Ascending aorta (tissue), 2 donors: ENCODE results near the gene ADCY9. TPM values are rescaled to one million over a fixed set of nuclear protein-coding genes. Genes with fewer than 3 reads are reported as not detected.
A peak's percentile ranks its signal among the peaks of the same experiment; 100 is the strongest.

Experiments used
- DNase-seq, 2 donors: peaks; one replicate each; pipeline ENCODE4 v3.0.0-alpha.2; 2019; ENCODE audit warnings: low spot score in 2 of 2
- H3K27ac ChIP-seq, 2 donors: fragments of 200-600 bp; sonication (generic); one replicate each; pipeline ENCODE4 v1.5.1; 2016 to 2017; ENCODE audit warnings: mild to moderate bottlenecking in 1 of 2
- H3K27me3 ChIP-seq: fragments of 200-600 bp; sonication (generic); one replicate; pipeline ENCODE4 v1.5.1; 2017
- H3K36me3 ChIP-seq, 2 donors: fragments of 200-600 bp; sonication (generic); one replicate each; pipeline ENCODE4 v1.5.1; 2016
- H3K4me1 ChIP-seq, 2 donors: fragments of 200-600 bp; sonication (generic); one replicate each; pipeline ENCODE4 v1.5.1; 2016 to 2017; ENCODE audit warnings: mild to moderate bottlenecking in 1 of 2
- H3K4me3 ChIP-seq, 2 donors: fragments of 200-600 bp; sonication (generic); one replicate each; pipeline ENCODE4 v1.5.1; 2016 to 2017; ENCODE audit warnings: mild to moderate bottlenecking in 1 of 2
- H3K9me3 ChIP-seq, 2 donors: fragments of 200-600 bp; sonication (generic); one replicate each; pipeline ENCODE4 v1.5.1; 2016
- intact Hi-C: fragments of 100-400 bp; cut with DNase I; formaldehyde crosslinking; loops from one replicate; pipeline ENCODE4 v1.15.1; 2023
- total RNA-seq: library from RNA; depleted of rRNA; stranded (reverse); fragments of >200 nt; gene quantifications from one replicate; pipeline ENCODE4 v1.1.0, GENCODE V29; 2016
- TF ChIP-seq, protein P1 (sequence below), 3 experiments: fragments of 200-600 bp in 2 of 3; fragments of 450-650 bp in 1 of 3; sonication (generic) in 2 of 3; IDR thresholded peaks; one replicate each; pipeline ENCODE4 v1.5.1; 2016 to 2019; ENCODE audit warnings: antibody characterized with exemption in 3 of 3, mild to moderate bottlenecking in 1 of 3, moderate library complexity in 1 of 3

The ADCY9 gene
- total RNA-seq, 1 donor from 2014 or later = 49.7 TPM

GRCh38 chr16:3959148-3959547, 157.1 kb downstream of the ADCY9 start:
- Histone ChIP-seq H3K4me3 (no peak overlapping the region), H3K27ac (no peak overlapping the region)
- intact Hi-C loops = no loop called here

GRCh38 chr16:3957344-3957980, 158.8 kb downstream of the ADCY9 start:
- Histone ChIP-seq H3K27ac (no peak overlapping the region), H3K27me3 (no peaks in the 10 kb centered on the region), H3K9me3 (no peaks in the 10 kb centered on the region), H3K36me3 (no peaks in the 10 kb centered on the region), H3K4me1 (peaks cover 0 to 20% of the 10 kb centered on the region in 2 donors), H3K4me3 (no peak overlapping the region)
- no peak for DNase-seq
- intact Hi-C loops = no loop called here
- TF ChIP-seq, protein P1, sequence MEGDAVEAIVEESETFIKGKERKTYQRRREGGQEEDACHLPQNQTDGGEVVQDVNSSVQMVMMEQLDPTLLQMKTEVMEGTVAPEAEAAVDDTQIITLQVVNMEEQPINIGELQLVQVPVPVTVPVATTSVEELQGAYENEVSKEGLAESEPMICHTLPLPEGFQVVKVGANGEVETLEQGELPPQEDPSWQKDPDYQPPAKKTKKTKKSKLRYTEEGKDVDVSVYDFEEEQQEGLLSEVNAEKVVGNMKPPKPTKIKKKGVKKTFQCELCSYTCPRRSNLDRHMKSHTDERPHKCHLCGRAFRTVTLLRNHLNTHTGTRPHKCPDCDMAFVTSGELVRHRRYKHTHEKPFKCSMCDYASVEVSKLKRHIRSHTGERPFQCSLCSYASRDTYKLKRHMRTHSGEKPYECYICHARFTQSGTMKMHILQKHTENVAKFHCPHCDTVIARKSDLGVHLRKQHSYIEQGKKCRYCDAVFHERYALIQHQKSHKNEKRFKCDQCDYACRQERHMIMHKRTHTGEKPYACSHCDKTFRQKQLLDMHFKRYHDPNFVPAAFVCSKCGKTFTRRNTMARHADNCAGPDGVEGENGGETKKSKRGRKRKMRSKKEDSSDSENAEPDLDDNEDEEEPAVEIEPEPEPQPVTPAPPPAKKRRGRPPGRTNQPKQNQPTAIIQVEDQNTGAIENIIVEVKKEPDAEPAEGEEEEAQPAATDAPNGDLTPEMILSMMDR (IDR thresholded peaks at IDR 0.05) = no peak

More at GRCh38 chr16:3959148-3959547, 157.1 kb downstream of the ADCY9 start:
- Histone ChIP-seq H3K4me1 (peaks cover 0 to 19% of the 10 kb centered on the region in 2 donors), H3K36me3 (no peaks in the 10 kb centered on the region), H3K27me3 (no peaks in the 10 kb centered on the region), H3K9me3 (no peaks in the 10 kb centered on the region)
- no peak for DNase-seq
- TF ChIP-seq, protein P1 (IDR thresholded peaks at IDR 0.05) = no peak

GRCh38 chr16:3954411-3954921, 161.8 kb downstream of the ADCY9 start:
- no peaks in the 10 kb centered on the region for H3K27me3 ChIP-seq
- H3K9me3 ChIP-seq = no peaks in the 10 kb centered on the region
- peaks cover 0 to 16% of the 10 kb centered on the region in 2 donors for H3K4me1 ChIP-seq
- intact Hi-C loops = loop anchor here (5.0 kb wide), 5 partner anchors 58 to 932 kb away; partner anchors contain the start of genes HCFC1R1, THOC6 and TNFRSF12A
- no peaks in the 10 kb centered on the region for H3K36me3 ChIP-seq
- TF ChIP-seq, protein P1 (IDR thresholded peaks at IDR 0.05) = no peak
- no peak overlapping the region for H3K4me3 ChIP-seq
- DNase-seq = peak in 1 of 2 donors; percentile 69
- H3K27ac ChIP-seq = peak overlapping the region; percentile 55 to 72

GRCh38 chr16:3953728-3954410, 162.4 kb downstream of the ADCY9 start:
- TF ChIP-seq, protein P1 (IDR thresholded peaks at IDR 0.05) = no peak
- intact Hi-C loops = loop anchor here (5.0 kb wide), 5 partner anchors 58 to 932 kb away; partner anchors contain the start of genes HCFC1R1, THOC6 and TNFRSF12A

DNA sequence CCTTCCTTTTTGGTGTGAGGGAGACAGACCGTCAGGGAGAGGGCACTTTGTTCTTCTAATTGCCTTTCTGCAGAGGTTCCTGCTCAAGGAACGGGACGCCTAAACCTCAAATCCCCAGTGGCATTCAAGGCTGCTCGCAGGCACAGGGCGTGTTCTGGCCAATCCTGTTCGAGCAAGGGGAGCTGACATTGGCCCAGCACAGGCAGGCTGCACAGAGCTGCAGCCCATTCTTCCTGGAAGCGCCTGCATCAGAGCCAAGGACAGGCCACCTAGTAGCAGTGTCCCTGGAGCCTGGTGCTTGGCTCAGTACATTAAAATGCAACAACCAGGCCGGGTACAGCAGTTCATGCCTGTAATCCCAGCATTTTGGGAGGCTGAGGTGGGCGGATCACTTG, 163.5 kb downstream of the ADCY9 start:
- TF ChIP-seq, protein P1 (IDR thresholded peaks at IDR 0.05) = no peak
- H3K27me3 ChIP-seq = no peaks in the 10 kb centered on the region
- peaks cover 0 to 22% of the 10 kb centered on the region in 2 donors for H3K4me1 ChIP-seq
- no peaks in the 10 kb centered on the region for H3K36me3 ChIP-seq
- no peaks in the 10 kb centered on the region for H3K9me3 ChIP-seq
- H3K4me3 ChIP-seq = peak overlapping the region in 1 of 2 donors; percentile 9
- intact Hi-C loops = loop anchor here (5.0 kb wide), 5 partner anchors 60 to 930 kb away; partner anchors contain the start of genes HCFC1R1, THOC6 and TNFRSF12A
- H3K27ac ChIP-seq = peak overlapping the region; percentile 91 to 98
- DNase-seq = peak; percentile 78 to 96

More at GRCh38 chr16:3953728-3954410, 162.4 kb downstream of the ADCY9 start:
- Histone ChIP-seq H3K27me3 (no peaks in the 10 kb centered on the region), H3K9me3 (no peaks in the 10 kb centered on the region), H3K27ac (peak overlapping the region; percentile 55 to 98), H3K4me3 (no peak overlapping the region), H3K36me3 (no peaks in the 10 kb centered on the region), H3K4me1 (peaks cover 0 to 21% of the 10 kb centered on the region in 2 donors)
- peak in 1 of 2 donors; percentile 63 for DNase-seq
